ENCODE data around the gene PPM1H. TPM values are rescaled to one million over a fixed set of nuclear protein-coding genes. Genes with fewer than 3 reads are reported as not detected.

Gene PPM1H
- polyA plus RNA-seq, 1 of the 3 experiments (the other 2 are of a cell fraction), result 0.13 TPM

DNA sequence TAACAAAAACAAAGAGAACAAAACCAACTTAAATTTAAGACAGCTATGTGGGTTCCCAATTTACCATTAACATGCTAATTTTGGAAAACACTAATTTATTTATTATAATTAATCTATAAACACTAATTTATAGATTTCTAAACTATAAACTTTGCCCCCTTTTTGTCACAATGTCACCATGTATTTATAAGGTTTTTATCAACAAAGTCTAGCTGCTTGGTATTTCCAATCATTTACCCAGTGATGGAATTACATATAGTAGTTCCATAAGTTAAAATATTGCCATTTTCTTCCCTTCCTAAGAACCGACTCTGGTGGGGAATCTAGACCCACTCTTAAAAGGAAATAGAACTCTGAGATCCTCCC, 140.7 kb downstream of the PPM1H start:
- Histone ChIP-seq H4K20me1 (ENCODE audit: insufficient read depth) (no peaks in the 10 kb centered on the region), H3K9me3 (no peaks in the 10 kb centered on the region), H3K27me3 (ENCODE audit: insufficient read depth) (no peaks in the 10 kb centered on the region), H2AFZ (ENCODE audit: low read depth) (peak overlapping the region; percentile 86), H3K4me2 (no peak overlapping the region), H3K4me1 (ENCODE audit: control insufficient read depth in 1 of 2, insufficient read depth in 2 of 2, low read depth in 1 of 2, low read length in 1 of 2) (peaks cover 2 to 11% of the 10 kb centered on the region in 2 experiments; a peak in 2 of 4 replicates), H3K27ac (ENCODE audit: low read depth in 2 of 2, low read length in 1 of 2) (no peak overlapping the region), H3K9ac (no peak overlapping the region), H3K79me2 (ENCODE audit: insufficient read depth) (no peaks in the 10 kb centered on the region), H3K4me3 (ENCODE audit: low read depth in 2 of 2, low read length in 1 of 2) (peak overlapping the region in 1 of 2 experiments; percentile 22; a peak in 1 of 4 replicates), H3K36me3 (replicated peaks in 1 of 2; ENCODE audit: control insufficient read depth in 1 of 2, insufficient read depth in 2 of 2, low read length in 1 of 2) (no peaks in the 10 kb centered on the region), H3K9me2 (no peaks in the 10 kb centered on the region), H3F3A (replicated peaks; ENCODE audit: insufficient read depth) (no peaks in the 10 kb centered on the region)
- TF ChIP-seq RCOR1 (IDR thresholded peaks at IDR 0.05; ENCODE audit: low read length), result no peak
- TF ChIP-seq GATA2 (CRISPR knock-in tag; IDR thresholded peaks at IDR 0.05), result no peak
- TF ChIP-seq FOXJ3 (CRISPR knock-in tag; IDR thresholded peaks at IDR 0.05), result no peak
- TF ChIP-seq USF1 (IDR thresholded peaks at IDR 0.05; ENCODE audit: borderline replicate concordance, low read depth), result no peak
- TF ChIP-seq REST (IDR thresholded peaks at IDR 0.05; ENCODE audit: low read depth, low read length), result no peak
- no peak for TF ChIP-seq JUND (IDR thresholded peaks at IDR 0.05)
- no peak for TF ChIP-seq FOSL2 (IDR thresholded peaks at IDR 0.05; ENCODE audit: borderline replicate concordance, low read depth)
- no peak for TF ChIP-seq MXI1 (IDR thresholded peaks at IDR 0.05; ENCODE audit: low read depth, low read length)
- no peak for TF ChIP-seq NFIC (IDR thresholded peaks at IDR 0.05; ENCODE audit: borderline replicate concordance)
- TF ChIP-seq SMC3 (IDR thresholded peaks at IDR 0.05; ENCODE audit: low read depth, low read length), result no peak
- TF ChIP-seq NRF1 (IDR thresholded peaks at IDR 0.05; ENCODE audit: low read depth, low read length), result no peak
- ChIA-PET POLR2A (interaction anchor here (1.1 to 2.1 kb wide), 2 partner anchors 191 to 233 kb away, joined by 3 to 9 read pairs; no protein-coding TSS in a partner anchor), CTCF (interaction anchor here (0.6 to 8.8 kb wide), 56 partner anchors 9 to 534 kb away, joined by 3 to 200 read pairs (median 5); partner anchors contain the start of gene USP15)
- 10% methylated on average over 1 of the region's 1 CpG for WGBS (ENCODE audit: low lambda C conversion rate)
- no peak for DNase-seq
